HG03060 (cell line): ENCODE data around the gene PRICKLE1.
A peak's percentile ranks its signal among the peaks of the same experiment; 100 is the strongest.

ENCODE experiments used
- ATAC-seq: cut with Tn5 transposase; IDR thresholded peaks from one replicate; pipeline ENCODE4 v1.9.1; 2021; ENCODE audit warnings: low read depth, moderate number of reproducible peaks; ENCODE audit not compliant: unreplicated experiment

Gene PRICKLE1

GRCh38 chr12:42502682-42503081 lies 86.9 kb downstream of the PRICKLE1 start:
- no peak for ATAC-seq

GRCh38 chr12:42498549-42499247 lies 90.8 kb downstream of the PRICKLE1 start:
- no peak for ATAC-seq

- ATAC-seq, result no peak
Observed at GRCh38 chr12:42496886-42497285, 92.7 kb downstream of the PRICKLE1 start.

DNA sequence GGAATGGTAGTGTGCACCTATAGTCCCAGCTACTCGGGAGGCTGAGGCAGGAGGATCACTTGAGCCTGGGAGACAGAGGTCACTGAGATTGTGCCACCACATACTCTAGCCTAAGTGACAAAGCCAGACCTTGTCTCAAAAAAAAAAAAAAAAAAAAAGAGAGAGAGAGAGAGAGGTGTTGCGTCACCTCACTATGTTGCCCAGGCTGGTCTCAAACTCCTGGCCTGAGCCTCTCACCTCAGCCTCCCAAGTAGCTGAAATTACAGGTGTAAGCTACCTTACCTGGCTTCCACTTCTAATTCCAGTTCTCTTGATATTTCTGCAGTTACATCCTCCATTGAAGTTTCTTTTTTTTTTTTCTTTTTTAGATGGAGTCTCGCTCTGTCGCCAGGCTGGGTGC lies 94.3 kb downstream of the PRICKLE1 start:
- ATAC-seq, result no peak

- ATAC-seq, result no peak
Observed at GRCh38 chr12:42492267-42492666, 97.3 kb downstream of the PRICKLE1 start.

GRCh38 chr12:42490261-42490842 lies 99.2 kb downstream of the PRICKLE1 start:
- ATAC-seq, result no peak

DNA sequence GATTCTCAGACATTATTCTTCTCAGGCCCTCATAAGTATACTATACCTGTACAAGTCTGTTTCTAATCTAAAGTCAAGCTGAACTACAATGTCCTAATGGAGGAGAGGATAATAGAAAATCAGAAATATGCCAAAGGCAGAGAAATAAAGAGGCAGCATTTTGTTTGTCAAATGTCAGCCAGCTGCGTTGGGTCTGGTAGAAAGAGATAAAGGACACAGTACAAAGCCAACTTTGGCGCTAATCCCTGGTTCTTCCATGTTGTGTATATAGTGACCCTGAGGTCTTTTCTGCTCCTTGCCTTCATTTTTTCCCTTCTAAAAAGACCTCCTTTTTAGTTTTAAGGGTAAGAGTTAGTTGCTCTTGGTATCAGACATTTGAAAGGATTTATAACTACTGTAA lies 103.1 kb downstream of the PRICKLE1 start:
- no peak for ATAC-seq

GRCh38 chr12:42485823-42486222 lies 103.7 kb downstream of the PRICKLE1 start:
- no peak for ATAC-seq

DNA sequence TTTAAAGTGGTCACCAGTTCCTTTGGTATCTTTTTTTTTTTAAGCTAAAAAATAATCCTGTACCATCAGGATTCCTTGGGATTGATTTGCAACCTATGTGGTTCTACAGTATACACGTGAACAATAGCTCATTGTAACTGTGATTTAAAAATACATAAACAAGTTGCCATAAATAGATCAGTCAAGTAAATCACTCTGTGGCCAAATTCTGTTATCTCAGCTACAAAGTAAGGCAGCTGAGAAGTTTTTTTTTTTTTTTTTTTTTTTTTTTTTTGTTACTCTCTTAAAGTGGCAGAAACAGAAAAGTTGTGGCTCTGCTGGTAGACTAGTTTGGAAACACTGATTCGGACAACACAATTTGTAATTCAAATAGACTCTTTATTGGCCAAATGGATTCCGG lies 104.5 kb downstream of the PRICKLE1 start:
- no peak for ATAC-seq

- ATAC-seq, result no peak
Observed at GRCh38 chr12:42483521-42483790, 106.1 kb downstream of the PRICKLE1 start.

GRCh38 chr12:42482748-42483520 lies 106.6 kb downstream of the PRICKLE1 start:
- ATAC-seq, result peak; percentile 28

GRCh38 chr12:42482041-42482747 lies 107.4 kb downstream of the PRICKLE1 start:
- ATAC-seq, result no peak

DNA sequence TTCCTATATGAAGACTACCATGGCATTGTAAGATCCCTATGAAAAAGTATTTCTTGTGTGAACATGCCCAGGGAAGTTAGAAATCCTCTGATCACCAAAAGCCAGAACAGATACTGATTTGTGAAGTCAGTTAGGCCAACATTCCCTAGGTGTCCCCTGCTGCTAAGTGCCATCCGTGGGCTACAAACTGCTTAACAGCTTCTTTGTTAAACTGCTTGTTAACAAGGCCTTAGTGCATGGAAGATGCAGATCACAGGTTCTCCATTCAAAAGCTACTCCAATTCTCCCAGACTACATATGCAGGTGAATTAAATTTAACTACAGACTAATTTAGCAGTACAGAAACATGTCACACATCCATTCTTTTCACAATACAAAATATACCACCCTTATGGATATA lies 108.2 kb downstream of the PRICKLE1 start:
- no peak for ATAC-seq

DNA sequence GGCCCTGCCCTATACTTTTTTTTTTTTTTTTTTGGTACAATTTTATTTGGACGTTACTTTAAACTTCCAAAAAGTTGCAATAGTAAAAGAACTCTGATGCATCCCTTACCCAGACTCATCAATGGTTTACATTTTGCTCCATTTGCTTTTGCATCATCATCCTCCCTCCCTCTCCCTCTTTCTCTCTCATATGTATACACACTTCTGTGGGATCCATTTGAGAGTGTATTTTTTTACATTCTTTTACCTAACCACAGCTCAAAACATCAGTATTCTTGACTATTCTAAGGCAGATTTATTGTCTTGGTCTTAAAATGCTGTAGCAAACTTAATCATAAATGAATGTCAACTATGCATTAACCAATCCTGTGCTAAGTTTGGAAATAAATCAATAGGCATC lies 111.6 kb downstream of the PRICKLE1 start:
- no peak for ATAC-seq

DNA sequence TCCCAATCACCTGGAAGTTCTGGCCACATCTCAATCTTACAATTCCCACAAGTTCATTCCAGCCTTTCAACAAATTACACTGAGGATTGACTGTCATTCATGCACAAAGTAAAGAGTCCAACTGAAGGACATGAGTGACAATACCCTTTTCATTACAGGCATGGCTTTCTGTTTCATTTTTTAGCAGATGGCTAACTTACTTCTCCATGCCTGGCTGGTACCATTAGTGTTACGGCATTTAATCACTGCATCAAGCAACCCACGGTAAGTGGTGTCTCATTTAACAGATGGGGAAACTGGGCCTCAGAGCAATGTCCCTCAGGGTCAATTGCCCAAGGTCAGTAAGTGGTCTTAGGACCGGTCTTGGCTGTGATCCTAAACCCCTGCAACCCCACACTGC lies 114.4 kb downstream of the PRICKLE1 start:
- no peak for ATAC-seq

- ATAC-seq, result no peak
Observed at GRCh38 chr12:42474391-42474790, 115.2 kb downstream of the PRICKLE1 start.

DNA sequence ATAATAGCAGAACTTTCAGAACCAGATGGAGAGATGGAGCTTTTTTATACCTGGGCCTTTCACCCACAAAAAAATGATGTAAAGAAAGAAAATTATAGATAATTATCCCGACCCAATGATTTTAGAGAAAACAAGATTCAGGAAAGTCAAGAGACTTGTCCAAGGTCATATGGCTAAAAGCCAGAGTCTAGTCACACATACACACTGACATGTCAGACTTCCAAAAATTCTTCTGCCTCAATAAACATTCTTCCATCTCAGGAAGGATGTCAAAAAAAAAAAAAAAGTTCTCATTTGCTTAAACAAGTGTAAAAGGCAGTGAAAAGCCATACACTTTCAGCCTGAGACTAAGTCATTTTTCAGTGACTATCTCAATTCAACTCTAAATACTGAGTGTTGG lies 116.0 kb downstream of the PRICKLE1 start:
- ATAC-seq, result no peak

GRCh38 chr12:42473130-42473529 lies 116.4 kb downstream of the PRICKLE1 start:
- ATAC-seq, result no peak

DNA sequence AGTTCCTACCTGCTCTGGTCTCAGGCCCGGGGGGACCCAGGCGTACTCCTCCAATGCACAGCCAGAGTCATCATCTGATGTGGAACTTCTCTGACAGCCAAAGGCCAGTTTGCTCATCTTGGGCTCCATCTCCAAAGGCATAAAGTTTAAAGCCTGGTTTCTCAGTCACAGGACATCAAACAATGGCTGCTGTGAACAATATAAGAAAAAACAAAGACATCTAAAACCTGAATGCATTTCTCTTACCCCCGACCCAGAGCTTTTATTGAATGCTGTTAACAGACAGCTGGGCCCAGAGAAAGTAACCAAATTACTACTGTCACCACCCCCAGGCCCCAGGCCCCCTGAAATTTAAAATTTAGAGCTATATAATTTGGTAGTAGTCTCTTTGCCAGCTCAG lies 117.2 kb downstream of the PRICKLE1 start:
- ATAC-seq, result no peak

- peak; percentile 91 for ATAC-seq
Observed at GRCh38 chr12:42469355-42470175, 120.0 kb downstream of the PRICKLE1 start.

DNA sequence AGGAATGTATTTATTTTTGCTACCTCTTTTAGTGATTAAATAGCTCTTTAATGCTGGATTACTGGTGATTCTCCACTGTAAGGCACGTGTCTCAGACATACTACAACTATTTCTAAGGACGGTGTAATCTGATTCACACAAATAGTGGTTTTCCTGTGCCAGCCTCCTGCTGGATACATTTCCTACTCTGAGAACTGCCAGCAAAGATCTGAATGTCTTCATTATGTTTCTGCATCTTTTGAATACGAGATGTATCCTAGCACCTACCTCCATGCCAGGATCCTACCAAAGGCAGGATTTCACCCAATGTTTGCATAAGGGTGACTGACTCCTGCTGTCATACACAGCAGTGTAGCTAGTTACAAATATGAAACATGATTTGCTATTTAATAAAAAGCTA lies 120.6 kb downstream of the PRICKLE1 start:
- peak; percentile 4 for ATAC-seq
